Tibial artery (tissue), 4 donors: Measurements from ENCODE around the gene NID1.

ENCODE experiments used
- DNase-seq, 2 donors: peaks; one replicate each; pipeline ENCODE4 v3.0.0-alpha.2; 2019
- H3K27ac ChIP-seq, 2 donors: fragments of 200-600 bp; sonication (generic) in 1 of 2; 1 replicate in 1 of 2; 2 replicates in 1 of 2; pipeline ENCODE4 v1.5.1; 2018 to 2019; ENCODE audit warnings: mild to moderate bottlenecking in 1 of 2
- H3K27me3 ChIP-seq, 2 donors: fragments of 200-600 bp; sonication (generic) in 1 of 2; one replicate each; pipeline versions ENCODE4 v1.5.1 to v1.6.0; 2016 to 2019
- H3K36me3 ChIP-seq, 3 donors: fragments of 200-600 bp; sonication (generic) in 2 of 3; one replicate each; pipeline ENCODE4 v1.5.1; 2016 to 2019; ENCODE audit warnings: mild to moderate bottlenecking in 2 of 3
- H3K4me1 ChIP-seq, 4 donors: fragments of 200-600 bp; sonication (generic) in 2 of 4; 1 replicate in 3 of 4; 2 replicates in 1 of 4; pipeline ENCODE4 v1.5.1; 2016 to 2019
- H3K4me3 ChIP-seq, 2 donors: fragments of 200-600 bp; sonication (generic) in 1 of 2; 1 replicate in 1 of 2; 2 replicates in 1 of 2; pipeline ENCODE4 v1.5.1; 2018 to 2019; ENCODE audit warnings: mild to moderate bottlenecking in 2 of 2
- H3K9me3 ChIP-seq, 3 donors: fragments of 200-600 bp; sonication (generic) in 1 of 3; one replicate each; pipeline ENCODE4 v1.5.1; 2016 to 2019
- intact Hi-C: fragments of 100-400 bp; cut with DNase I; formaldehyde crosslinking; loops from one replicate; pipeline ENCODE4 v1.15.0; 2023; ENCODE audit warnings: low total_unique reads
- TF ChIP-seq, protein P1 (sequence below), 2 experiments: fragments of 200-600 bp in 1 of 2; fragments of 450-650 bp in 1 of 2; IDR thresholded peaks; one replicate each; pipeline ENCODE4 v1.5.1; 2017 to 2019; ENCODE audit warnings: antibody characterized with exemption in 2 of 2, mild to moderate bottlenecking in 1 of 2, moderate library complexity in 1 of 2

Gene NID1

DNA sequence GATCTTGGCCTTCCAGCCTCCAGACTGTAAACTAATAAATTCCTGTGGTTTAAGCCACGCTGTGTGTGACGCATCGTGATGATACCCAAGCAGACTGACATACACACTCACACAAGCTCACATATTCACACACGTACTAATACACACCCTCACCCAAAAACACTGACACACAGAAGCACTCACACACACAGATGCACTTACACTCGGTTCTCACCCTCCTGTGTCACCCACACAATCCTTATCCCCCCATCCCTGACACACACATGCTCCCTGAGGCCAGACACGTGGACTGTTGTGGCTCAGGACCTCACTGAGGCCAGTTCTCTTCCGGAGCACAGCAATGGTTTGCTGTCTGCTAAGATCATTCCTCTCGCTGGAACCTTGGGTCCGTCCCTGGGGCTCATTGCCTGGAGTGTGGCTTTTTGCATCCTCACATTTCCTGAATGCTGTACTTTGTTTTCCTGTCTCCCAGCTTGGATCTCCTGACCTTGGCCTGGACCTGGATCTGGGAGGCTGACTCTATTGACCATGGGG, 121.2 kb downstream of the NID1 start:
- Histone ChIP-seq H3K27ac (no peak overlapping the region), H3K36me3 (no peaks in the 10 kb centered on the region), H3K4me1 (no peaks in the 10 kb centered on the region), H3K27me3 (no peaks in the 10 kb centered on the region), H3K4me3 (no peak overlapping the region), H3K9me3 (no peaks in the 10 kb centered on the region)
- intact Hi-C loops, result no loop called here
- no peak for DNase-seq
- TF ChIP-seq, protein P1, sequence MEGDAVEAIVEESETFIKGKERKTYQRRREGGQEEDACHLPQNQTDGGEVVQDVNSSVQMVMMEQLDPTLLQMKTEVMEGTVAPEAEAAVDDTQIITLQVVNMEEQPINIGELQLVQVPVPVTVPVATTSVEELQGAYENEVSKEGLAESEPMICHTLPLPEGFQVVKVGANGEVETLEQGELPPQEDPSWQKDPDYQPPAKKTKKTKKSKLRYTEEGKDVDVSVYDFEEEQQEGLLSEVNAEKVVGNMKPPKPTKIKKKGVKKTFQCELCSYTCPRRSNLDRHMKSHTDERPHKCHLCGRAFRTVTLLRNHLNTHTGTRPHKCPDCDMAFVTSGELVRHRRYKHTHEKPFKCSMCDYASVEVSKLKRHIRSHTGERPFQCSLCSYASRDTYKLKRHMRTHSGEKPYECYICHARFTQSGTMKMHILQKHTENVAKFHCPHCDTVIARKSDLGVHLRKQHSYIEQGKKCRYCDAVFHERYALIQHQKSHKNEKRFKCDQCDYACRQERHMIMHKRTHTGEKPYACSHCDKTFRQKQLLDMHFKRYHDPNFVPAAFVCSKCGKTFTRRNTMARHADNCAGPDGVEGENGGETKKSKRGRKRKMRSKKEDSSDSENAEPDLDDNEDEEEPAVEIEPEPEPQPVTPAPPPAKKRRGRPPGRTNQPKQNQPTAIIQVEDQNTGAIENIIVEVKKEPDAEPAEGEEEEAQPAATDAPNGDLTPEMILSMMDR (IDR thresholded peaks at IDR 0.05), result no peak

GRCh38 chr1:235942979-235943575, 121.8 kb downstream of the NID1 start:
- H3K27ac ChIP-seq, result no peak overlapping the region
- no peaks in the 10 kb centered on the region for H3K9me3 ChIP-seq
- no peak overlapping the region for H3K4me3 ChIP-seq
- intact Hi-C loops, result no loop called here
- H3K4me1 ChIP-seq, result no peaks in the 10 kb centered on the region
- DNase-seq, result no peak
- no peaks in the 10 kb centered on the region for H3K36me3 ChIP-seq
- H3K27me3 ChIP-seq, result no peaks in the 10 kb centered on the region
- TF ChIP-seq, protein P1 (IDR thresholded peaks at IDR 0.05), result no peak

DNA sequence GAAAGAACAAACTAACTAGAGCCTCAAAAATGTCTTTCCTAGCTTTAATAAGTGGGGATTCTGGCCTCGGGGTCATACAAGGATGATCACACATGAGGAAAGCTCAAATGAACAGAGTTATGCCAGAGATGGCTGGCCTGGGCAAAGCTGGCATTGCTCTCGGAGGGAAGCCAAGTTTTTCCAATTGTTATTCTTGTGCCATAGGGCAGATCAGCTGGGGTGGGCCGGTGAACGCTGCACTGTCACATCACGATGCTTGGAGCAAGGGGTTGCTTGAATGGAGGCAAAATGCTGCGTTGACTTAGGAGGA, 122.3 kb downstream of the NID1 start:
- peak in 1 of 2 donors; percentile 41 for DNase-seq
- Histone ChIP-seq H3K27ac (no peak overlapping the region), H3K27me3 (no peaks in the 10 kb centered on the region), H3K9me3 (no peaks in the 10 kb centered on the region), H3K4me1 (no peaks in the 10 kb centered on the region), H3K4me3 (no peak overlapping the region), H3K36me3 (no peaks in the 10 kb centered on the region)
- intact Hi-C loops, result no loop called here
- TF ChIP-seq, protein P1 (IDR thresholded peaks at IDR 0.05), result no peak

DNA sequence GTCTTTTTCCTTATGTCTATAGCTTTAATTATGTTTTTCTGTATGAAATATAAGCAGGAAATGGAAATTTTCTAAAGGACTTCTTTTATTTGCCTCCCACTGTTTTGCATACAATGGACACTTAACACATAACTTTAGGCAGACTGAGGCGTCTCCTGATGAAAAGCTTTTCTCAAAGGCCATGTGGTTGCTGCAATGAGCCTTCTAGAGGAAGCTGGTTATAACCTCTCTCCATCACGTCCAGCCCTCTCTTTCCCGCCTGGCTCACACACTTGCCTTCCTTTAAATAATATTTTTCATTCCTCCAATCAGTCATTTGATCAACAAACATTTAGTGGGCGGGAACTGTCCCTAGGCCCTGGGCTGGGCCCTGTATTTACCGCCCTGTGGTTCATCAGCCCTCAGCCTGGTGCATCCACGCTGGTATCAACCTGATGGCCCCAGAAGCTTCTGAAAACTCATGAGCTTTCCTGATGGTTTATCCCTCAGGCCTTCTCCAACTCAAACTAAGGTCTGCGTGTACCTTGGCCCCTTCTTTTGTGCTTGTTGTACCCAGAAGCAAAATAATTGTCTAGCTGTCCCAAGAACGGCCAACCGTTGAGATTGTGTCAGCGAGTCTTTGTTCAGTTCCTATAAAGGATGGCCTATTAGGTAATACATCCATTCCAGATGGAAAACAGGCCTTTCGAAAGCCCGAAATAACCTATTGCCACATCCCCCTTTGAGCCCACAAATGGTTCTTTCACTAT, 122.8 kb downstream of the NID1 start:
- no peaks in the 10 kb centered on the region for H3K4me1 ChIP-seq
- no peak for DNase-seq
- no peaks in the 10 kb centered on the region for H3K27me3 ChIP-seq
- TF ChIP-seq, protein P1 (IDR thresholded peaks at IDR 0.05), result no peak
- intact Hi-C loops, result no loop called here
- no peak overlapping the region for H3K4me3 ChIP-seq
- no peak overlapping the region for H3K27ac ChIP-seq
- H3K36me3 ChIP-seq, result no peaks in the 10 kb centered on the region
- H3K9me3 ChIP-seq, result no peaks in the 10 kb centered on the region

DNA sequence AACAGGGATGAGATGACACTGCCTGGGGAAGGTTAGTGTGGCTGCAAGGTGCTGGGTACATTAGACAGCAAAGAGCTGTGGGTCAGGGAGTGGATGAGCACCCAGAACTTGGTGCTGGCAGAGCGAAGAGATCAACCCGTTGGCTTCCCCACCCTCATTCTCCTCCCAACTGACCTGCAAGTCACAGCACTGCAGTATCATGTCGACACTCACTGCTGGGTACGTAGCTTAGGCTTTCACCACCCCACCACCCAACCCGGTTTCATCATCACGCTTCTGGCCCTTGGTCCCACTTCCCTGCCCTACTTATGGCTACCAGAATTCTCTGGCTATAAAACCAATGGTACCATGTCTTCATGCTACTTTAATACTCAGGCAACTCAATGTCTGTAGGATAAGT, 124.6 kb downstream of the NID1 start:
- DNase-seq, result no peak
- TF ChIP-seq, protein P1 (IDR thresholded peaks at IDR 0.05), result no peak
- intact Hi-C loops, result no loop called here
- H3K27ac ChIP-seq, result no peak overlapping the region
- H3K9me3 ChIP-seq, result no peaks in the 10 kb centered on the region
- no peaks in the 10 kb centered on the region for H3K4me1 ChIP-seq
- no peaks in the 10 kb centered on the region for H3K36me3 ChIP-seq
- H3K27me3 ChIP-seq, result no peaks in the 10 kb centered on the region
- H3K4me3 ChIP-seq, result no peak overlapping the region
